Dedifferentiated amniotic fluid mesenchymal stem cell (primary cell): Measurements from ENCODE around the gene RING1.

Source experiments
- DNase-seq: peaks from one replicate; pipeline ENCODE4 v3.0.0-alpha.2; 2016; ENCODE audit errors: extremely low spot score

Gene RING1

GRCh38 chr6:33208091-33208967, at the start of gene RING1:
RING1 (plus strand) TSS chr6:33208500; CDS start chr6:33208823, 323 bp downstream.
- DNase-seq: peak; percentile 73

- DNase-seq: no peak
These were observed 48.2 kb upstream of the RING1 start for GRCh38 chr6:33160096-33160495.

- peak; percentile 75 for DNase-seq
These were observed 47.5 kb upstream of the RING1 start for GRCh38 chr6:33160728-33161344.

GRCh38 chr6:33161354-33162331, 46.7 kb upstream of the RING1 start:
- DNase-seq: peak; percentile 65

- DNase-seq: no peak
These were observed 44.8 kb upstream of the RING1 start for GRCh38 chr6:33163540-33163939.

GRCh38 chr6:33164176-33164575, 44.1 kb upstream of the RING1 start:
- no peak for DNase-seq

- DNase-seq: no peak
These were observed 43.5 kb upstream of the RING1 start for GRCh38 chr6:33164665-33165373.

GRCh38 chr6:33165581-33166258, 42.6 kb upstream of the RING1 start:
- no peak for DNase-seq

GRCh38 chr6:33166363-33166762, 41.9 kb upstream of the RING1 start:
- no peak for DNase-seq

GRCh38 chr6:33166811-33167210, 41.5 kb upstream of the RING1 start:
- no peak for DNase-seq

- DNase-seq: no peak
These were observed 40.7 kb upstream of the RING1 start for GRCh38 chr6:33167374-33168283.

GRCh38 chr6:33168284-33168601, 40.1 kb upstream of the RING1 start:
- no peak for DNase-seq

- DNase-seq: no peak
These were observed 39.7 kb upstream of the RING1 start for GRCh38 chr6:33168639-33169038.

GRCh38 chr6:33169291-33170175, 38.8 kb upstream of the RING1 start:
- DNase-seq: no peak

GRCh38 chr6:33170176-33171015, 37.9 kb upstream of the RING1 start:
- DNase-seq: no peak

GRCh38 chr6:33171016-33171879, 37.1 kb upstream of the RING1 start:
- DNase-seq: no peak
